ENCODE measurements around the gene SLC40A1. TPM values are rescaled to one million over a fixed set of nuclear protein-coding genes. Genes with fewer than 3 reads are reported as not detected.

The SLC40A1 gene
- total and polyA plus RNA-seq, 12 donors: 84.1 to 3,561 (median 883) TPM

GRCh38 chr2:189556526-189556925, 24.1 kb downstream of the SLC40A1 start:
- intact Hi-C loops (cut with DNase I): no loop called here
- Histone ChIP-seq H3K27me3 (no peaks in the 10 kb centered on the region), H3K36me3 (replicated peaks in 1 of 2) (peaks cover 0 to 9% of the 10 kb centered on the region in 2 donors), H3K4me3 (no peak overlapping the region), H3K4me1 (replicated peaks in 1 of 2) (peaks cover 83 to 98% of the 10 kb centered on the region in 2 donors), H3K9me3 (replicated peaks in 1 of 3) (no peaks in the 10 kb centered on the region), H3K27ac (peak overlapping the region in 3 of 5 donors; percentile 32 to 69 (median 67))
- 82 to 95% (median 92%) methylated on average over 7 of the region's 7 CpGs for WGBS, 4 donors
- DNase-seq: no peak
- TF ChIP-seq POLR2A (IDR thresholded peaks at IDR 0.05) (no peak), CTCF (IDR thresholded peaks at IDR 0.05) (no peak)

- peaks cover 75 to 92% of the 10 kb centered on the region in 2 donors for H3K4me1 ChIP-seq (replicated peaks in 1 of 2)
- H3K36me3 ChIP-seq (replicated peaks in 1 of 2): no peaks in the 10 kb centered on the region
- H3K9me3 ChIP-seq (replicated peaks in 1 of 3): no peaks in the 10 kb centered on the region
- H3K27ac ChIP-seq: peak overlapping the region in 3 of 5 donors; percentile 32 to 69 (median 67)
- WGBS, 4 donors: 31 to 45% (median 43%) methylated on average over 2 of the region's 2 CpGs
- H3K27me3 ChIP-seq: no peaks in the 10 kb centered on the region
- DNase-seq: peak in 4 of 7 donors; percentile 64 to 83 (median 70)
- TF ChIP-seq POLR2A (IDR thresholded peaks at IDR 0.05): no peak
- TF ChIP-seq CTCF (IDR thresholded peaks at IDR 0.05): no peak
- no peak overlapping the region for H3K4me3 ChIP-seq
- intact Hi-C loops (cut with DNase I): no loop called here
Measured at GRCh38 chr2:189555232-189555631, 25.4 kb downstream of the SLC40A1 start.

- intact Hi-C loops (cut with DNase I): no loop called here
- Histone ChIP-seq H3K4me1 (replicated peaks in 1 of 2) (peaks cover 58 to 85% of the 10 kb centered on the region in 2 donors), H3K36me3 (replicated peaks in 1 of 2) (no peaks in the 10 kb centered on the region), H3K27ac (peak overlapping the region in 4 of 5 donors; percentile 37 to 80 (median 74)), H3K27me3 (no peaks in the 10 kb centered on the region), H3K9me3 (replicated peaks in 1 of 3) (no peaks in the 10 kb centered on the region), H3K4me3 (no peak overlapping the region)
- no peak for DNase-seq
- no peak for TF ChIP-seq POLR2A (IDR thresholded peaks at IDR 0.05)
- TF ChIP-seq CTCF (IDR thresholded peaks at IDR 0.05): no peak
- 90 to 95% (median 92%) methylated on average over 1 of the region's 1 CpG for WGBS, 4 donors
Measured at GRCh38 chr2:189553504-189554088, 27.0 kb downstream of the SLC40A1 start.

GRCh38 chr2:189552991-189553404, 27.6 kb downstream of the SLC40A1 start:
- peaks cover 52 to 83% of the 10 kb centered on the region in 2 donors for H3K4me1 ChIP-seq (replicated peaks in 1 of 2)
- intact Hi-C loops (cut with DNase I): no loop called here

More at GRCh38 chr2:189552991-189553404, 27.6 kb downstream of the SLC40A1 start:
- 6 to 16% (median 15%) methylated on average over 2 of the region's 2 CpGs for WGBS, 4 donors
- Histone ChIP-seq H3K27me3 (no peaks in the 10 kb centered on the region), H3K4me3 (no peak overlapping the region), H3K27ac (peak overlapping the region; percentile 43 to 80 (median 76)), H3K9me3 (replicated peaks in 1 of 3) (no peaks in the 10 kb centered on the region), H3K36me3 (replicated peaks in 1 of 2) (no peaks in the 10 kb centered on the region)
- DNase-seq: no peak
- no peak for TF ChIP-seq CTCF (IDR thresholded peaks at IDR 0.05)
- no peak for TF ChIP-seq POLR2A (IDR thresholded peaks at IDR 0.05)
